Measurements from ENCODE around the gene MAGI1. TPM values are rescaled to one million over a fixed set of nuclear protein-coding genes. Genes with fewer than 3 reads are reported as not detected.

Gene MAGI1
- total RNA-seq, 2 experiments from 2014 or later = 0.18 to 0.25 TPM

DNA sequence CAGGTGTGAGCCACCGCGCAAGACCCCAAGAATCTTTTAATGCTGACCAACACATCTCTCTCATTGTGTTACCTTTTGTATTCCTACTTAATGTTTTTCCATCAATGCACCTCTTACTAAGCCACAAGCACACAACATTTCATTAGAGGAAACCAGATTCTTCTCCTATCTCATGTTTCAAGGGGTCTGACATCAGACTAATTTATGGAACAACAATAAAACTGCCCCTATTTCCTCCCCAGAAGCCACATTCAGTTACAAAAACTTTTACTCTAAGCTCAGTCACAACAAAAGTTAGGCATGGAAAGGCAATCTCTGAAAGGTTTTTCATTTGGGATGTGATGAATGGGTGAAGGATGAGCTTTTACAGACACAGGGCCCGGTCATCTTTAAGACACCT lies 251.8 kb downstream of the MAGI1 start:
- H3K36me3 Mint-ChIP-seq (ENCODE audit: low read depth) = no peaks in the 10 kb centered on the region
- ChIA-PET POLR2A (no interaction called here), CTCF (no interaction called here)
- H3K27me3 Mint-ChIP-seq = no peaks in the 10 kb centered on the region
- no peaks in the 10 kb centered on the region for H3K4me1 Mint-ChIP-seq
- H3K4me3 Mint-ChIP-seq = no peak overlapping the region
- no peak for DNase-seq
- no peak overlapping the region for H3K27ac Mint-ChIP-seq
- no peaks in the 10 kb centered on the region for H3K9me3 Mint-ChIP-seq

DNA sequence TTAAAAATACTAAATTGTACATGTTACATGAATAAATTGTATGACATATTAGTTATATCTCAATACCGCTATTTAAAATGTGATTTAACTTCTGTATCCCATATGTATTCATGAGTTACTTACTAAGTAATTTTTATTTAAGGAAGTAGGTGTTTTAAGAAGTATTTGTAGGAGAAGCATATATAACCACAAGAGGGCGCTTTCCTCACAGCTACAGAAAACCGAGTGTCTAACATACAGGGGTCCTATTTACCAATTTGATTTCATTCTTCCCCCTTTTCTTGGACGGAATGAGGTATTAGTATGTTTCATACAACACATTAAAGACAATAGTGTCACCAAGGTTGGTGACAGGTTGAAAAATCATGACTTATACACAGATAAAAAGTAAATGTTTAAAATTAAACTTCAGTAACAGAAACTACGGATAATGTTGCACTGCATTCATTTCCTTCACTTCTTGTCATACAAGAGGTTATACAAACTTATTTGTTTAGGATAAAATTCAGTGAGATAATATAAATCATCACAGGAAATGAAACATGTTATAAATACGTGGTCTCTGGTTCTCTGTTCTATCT lies 253.6 kb downstream of the MAGI1 start:
- ChIA-PET CTCF (no interaction called here), POLR2A (no interaction called here)
- no peak overlapping the region for H3K4me3 Mint-ChIP-seq
- DNase-seq = no peak
- no peaks in the 10 kb centered on the region for H3K4me1 Mint-ChIP-seq
- H3K36me3 Mint-ChIP-seq (ENCODE audit: low read depth) = no peaks in the 10 kb centered on the region
- H3K27me3 Mint-ChIP-seq = no peaks in the 10 kb centered on the region
- H3K9me3 Mint-ChIP-seq = no peaks in the 10 kb centered on the region
- H3K27ac Mint-ChIP-seq = no peak overlapping the region

DNA sequence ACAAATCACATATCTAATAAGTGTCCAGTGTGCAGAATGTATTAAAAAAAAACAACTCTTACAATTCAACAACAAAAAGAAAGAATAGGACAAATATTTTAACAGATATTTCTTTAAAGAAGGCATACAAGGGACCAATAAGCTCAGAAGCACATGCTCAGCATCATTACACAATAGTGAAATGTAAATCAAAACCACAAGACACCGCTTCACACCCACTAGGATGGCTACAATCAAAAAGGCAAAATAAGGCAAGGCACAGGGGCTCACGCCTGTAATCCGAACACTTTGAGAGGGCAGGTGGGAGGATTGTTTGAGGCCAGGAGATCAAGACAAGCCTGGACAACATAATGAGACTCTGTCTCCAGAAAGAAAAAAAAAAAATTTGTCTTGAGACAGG lies 255.6 kb downstream of the MAGI1 start:
- DNase-seq = no peak
- Mint-ChIP-seq H3K27me3 (no peaks in the 10 kb centered on the region), H3K4me3 (no peak overlapping the region), H3K9me3 (no peaks in the 10 kb centered on the region), H3K36me3 (ENCODE audit: low read depth) (no peaks in the 10 kb centered on the region), H3K27ac (no peak overlapping the region), H3K4me1 (no peaks in the 10 kb centered on the region)
- ChIA-PET CTCF (interaction anchor here (0.6 to 0.8 kb wide), 2 partner anchors 113 to 1039 kb away, joined by 3 to 5 read pairs; no protein-coding TSS in a partner anchor), POLR2A (no interaction called here)

DNA sequence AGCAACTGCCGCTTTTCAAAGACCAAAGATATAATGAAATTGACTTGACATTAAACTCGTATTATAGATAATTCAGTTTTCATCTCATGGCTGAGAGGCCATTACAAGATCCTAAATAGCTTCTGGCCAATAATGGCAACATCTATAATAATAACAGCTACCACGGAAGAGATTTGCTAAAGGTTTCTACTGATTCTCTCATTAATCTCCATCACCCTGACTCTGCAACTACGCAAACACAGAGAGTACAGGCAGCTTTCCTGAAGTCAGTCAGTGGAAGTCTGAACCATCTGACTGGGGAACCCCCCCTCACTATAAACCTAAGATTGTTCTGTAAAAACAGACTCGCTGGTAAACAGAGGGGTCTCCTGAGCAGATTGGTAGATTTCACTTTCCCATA lies 257.1 kb downstream of the MAGI1 start:
- no peak overlapping the region for H3K27ac Mint-ChIP-seq
- no peaks in the 10 kb centered on the region for H3K9me3 Mint-ChIP-seq
- no peaks in the 10 kb centered on the region for H3K36me3 Mint-ChIP-seq (ENCODE audit: low read depth)
- ChIA-PET CTCF (no interaction called here), POLR2A (no interaction called here)
- peaks cover 2% of the 10 kb centered on the region for H3K27me3 Mint-ChIP-seq
- H3K4me1 Mint-ChIP-seq = no peaks in the 10 kb centered on the region
- no peak overlapping the region for H3K4me3 Mint-ChIP-seq
- DNase-seq = no peak

DNA sequence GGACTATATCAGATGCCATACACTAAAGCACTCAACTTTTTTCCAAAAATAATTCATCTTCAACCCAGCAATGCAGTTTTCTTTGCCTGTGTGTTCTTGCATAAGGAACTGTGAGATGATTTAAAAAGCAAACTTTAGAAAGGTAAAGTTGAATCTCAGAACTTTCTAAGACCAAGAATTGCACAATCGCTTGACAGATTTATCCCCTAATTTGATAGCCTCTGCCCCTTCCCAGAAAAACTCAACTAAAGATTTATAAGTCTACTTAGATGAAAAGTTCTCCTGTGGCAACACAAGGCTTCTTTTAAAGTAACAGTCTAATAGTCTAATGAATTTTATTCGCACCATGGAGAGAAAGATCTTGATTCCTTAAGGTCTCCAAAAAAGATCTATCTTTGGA lies 259.3 kb downstream of the MAGI1 start:
- no peak for DNase-seq
- H3K4me3 Mint-ChIP-seq = no peak overlapping the region
- H3K9me3 Mint-ChIP-seq = no peaks in the 10 kb centered on the region
- peaks cover 3% of the 10 kb centered on the region for H3K27me3 Mint-ChIP-seq
- CTCF ChIA-PET = no interaction called here
- POLR2A ChIA-PET = no interaction called here
- no peaks in the 10 kb centered on the region for H3K4me1 Mint-ChIP-seq
- no peak overlapping the region for H3K27ac Mint-ChIP-seq
- H3K36me3 Mint-ChIP-seq (ENCODE audit: low read depth) = no peaks in the 10 kb centered on the region

DNA sequence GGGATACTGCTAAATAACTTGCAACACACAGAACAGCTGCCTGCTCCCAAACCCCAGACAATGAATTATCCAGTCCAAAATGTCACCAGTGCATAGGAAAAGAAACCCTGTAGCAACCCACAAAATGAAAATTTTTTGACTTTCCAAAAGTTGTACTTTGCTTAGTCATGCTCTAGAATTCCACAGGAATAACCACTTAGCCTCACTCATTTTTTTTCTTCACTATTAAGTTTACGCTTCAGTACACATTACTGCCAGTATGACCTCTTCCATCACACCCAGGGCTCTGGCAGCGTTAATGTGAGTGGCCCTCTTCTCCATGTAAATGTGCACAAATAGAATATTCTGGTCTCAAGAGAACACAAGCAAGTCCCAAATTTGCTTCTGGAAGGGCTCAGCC lies 259.8 kb downstream of the MAGI1 start:
- CTCF ChIA-PET = no interaction called here
- no peaks in the 10 kb centered on the region for H3K36me3 Mint-ChIP-seq (ENCODE audit: low read depth)
- H3K4me3 Mint-ChIP-seq = no peak overlapping the region
- no peaks in the 10 kb centered on the region for H3K9me3 Mint-ChIP-seq
- H3K27me3 Mint-ChIP-seq = peaks cover 3% of the 10 kb centered on the region
- no peaks in the 10 kb centered on the region for H3K4me1 Mint-ChIP-seq
- no peak for DNase-seq
- no peak overlapping the region for H3K27ac Mint-ChIP-seq
- POLR2A ChIA-PET = no interaction called here

DNA sequence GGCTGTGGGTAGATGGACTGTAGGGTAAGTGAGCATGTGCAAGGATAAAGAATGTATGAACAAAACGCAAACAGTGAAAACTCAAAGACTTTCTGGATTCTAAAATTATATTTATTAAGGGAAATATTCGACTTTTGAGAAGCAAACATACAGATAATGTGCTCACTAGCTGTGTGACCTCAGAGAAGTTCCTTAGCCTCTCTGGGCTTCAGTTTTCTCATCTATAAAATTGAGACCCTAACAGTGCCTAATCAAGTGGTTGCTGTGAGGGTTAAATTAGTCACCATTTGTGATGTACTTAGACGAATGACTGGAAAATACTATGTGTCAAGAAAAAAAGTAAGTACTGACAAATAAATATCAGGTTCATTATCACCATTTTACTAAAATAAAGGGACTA lies 261.7 kb downstream of the MAGI1 start:
- ChIA-PET POLR2A (no interaction called here), CTCF (no interaction called here)
- H3K4me3 Mint-ChIP-seq = no peak overlapping the region
- DNase-seq = no peak
- H3K36me3 Mint-ChIP-seq (ENCODE audit: low read depth) = no peaks in the 10 kb centered on the region
- H3K27ac Mint-ChIP-seq = no peak overlapping the region
- no peaks in the 10 kb centered on the region for H3K4me1 Mint-ChIP-seq
- H3K27me3 Mint-ChIP-seq = peaks cover 3% of the 10 kb centered on the region
- no peaks in the 10 kb centered on the region for H3K9me3 Mint-ChIP-seq

DNA sequence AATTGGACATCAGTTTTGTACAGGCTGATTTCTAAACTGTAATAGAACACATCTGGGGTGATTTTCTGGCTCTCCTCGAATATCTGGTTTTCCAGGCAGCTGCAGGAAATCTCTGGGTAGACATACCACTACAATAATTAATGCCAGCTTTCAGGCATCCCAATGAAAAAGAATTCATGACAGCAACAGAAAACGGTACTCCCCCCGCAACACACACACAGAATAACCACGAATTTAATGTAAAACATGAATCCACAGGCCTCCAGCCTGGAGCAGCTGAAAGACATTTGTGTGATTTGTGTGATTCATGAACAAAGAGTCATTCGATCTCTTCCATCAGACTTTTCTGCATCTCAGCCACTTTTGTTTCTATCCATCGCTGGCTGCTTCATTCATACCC lies 262.2 kb downstream of the MAGI1 start:
- POLR2A ChIA-PET = no interaction called here
- Mint-ChIP-seq H3K4me1 (no peaks in the 10 kb centered on the region), H3K36me3 (ENCODE audit: low read depth) (no peaks in the 10 kb centered on the region), H3K27ac (no peak overlapping the region), H3K9me3 (no peaks in the 10 kb centered on the region), H3K4me3 (no peak overlapping the region), H3K27me3 (peaks cover 3% of the 10 kb centered on the region)
- no peak for DNase-seq
- CTCF ChIA-PET = no interaction called here

DNA sequence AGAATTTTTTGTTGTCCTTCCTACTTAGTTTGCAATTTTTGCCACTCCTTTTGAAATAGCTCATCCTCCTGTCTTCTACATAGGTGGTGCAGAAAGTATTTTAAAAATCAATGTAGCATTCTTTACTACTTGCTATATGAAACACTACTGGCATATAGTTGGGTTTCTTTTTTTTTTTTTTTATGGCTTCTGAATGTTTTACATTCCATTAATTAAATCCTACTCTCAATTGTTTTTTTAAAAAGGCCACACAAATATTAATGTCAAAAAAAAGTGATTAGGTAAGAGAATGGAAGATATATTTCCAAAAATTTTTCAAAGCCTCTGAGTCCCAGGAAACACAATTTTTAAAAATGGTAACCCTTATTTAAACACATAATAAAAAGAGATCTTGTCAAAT lies 262.6 kb downstream of the MAGI1 start:
- Mint-ChIP-seq H3K4me1 (no peaks in the 10 kb centered on the region), H3K27me3 (peaks cover 3% of the 10 kb centered on the region), H3K9me3 (no peaks in the 10 kb centered on the region), H3K36me3 (ENCODE audit: low read depth) (no peaks in the 10 kb centered on the region), H3K27ac (no peak overlapping the region), H3K4me3 (no peak overlapping the region)
- ChIA-PET POLR2A (no interaction called here), CTCF (no interaction called here)
- DNase-seq = no peak

DNA sequence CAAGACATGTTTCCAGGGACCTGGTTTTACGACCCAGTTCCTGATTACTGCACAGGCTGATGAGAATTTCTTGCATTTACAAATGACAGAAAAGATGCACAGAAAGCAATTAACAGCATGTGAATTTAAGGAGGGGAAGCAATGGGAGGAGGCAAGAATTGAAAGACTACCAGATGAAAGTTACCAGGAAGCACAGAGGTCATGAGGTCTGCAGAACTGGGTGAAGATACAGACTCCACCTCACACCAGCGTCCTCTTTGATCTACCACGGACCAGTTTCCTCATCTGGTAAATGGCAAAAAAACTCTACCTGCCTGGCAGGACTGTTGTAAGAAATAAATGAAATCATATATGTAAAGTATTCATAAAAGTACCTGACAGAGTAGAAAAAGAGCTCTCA lies 266.0 kb downstream of the MAGI1 start:
- no peak for DNase-seq
- Mint-ChIP-seq H3K27ac (no peak overlapping the region), H3K4me3 (no peak overlapping the region), H3K36me3 (ENCODE audit: low read depth) (no peaks in the 10 kb centered on the region), H3K9me3 (no peaks in the 10 kb centered on the region), H3K27me3 (peaks cover 3% of the 10 kb centered on the region), H3K4me1 (no peaks in the 10 kb centered on the region)
- ChIA-PET CTCF (no interaction called here), POLR2A (no interaction called here)

DNA sequence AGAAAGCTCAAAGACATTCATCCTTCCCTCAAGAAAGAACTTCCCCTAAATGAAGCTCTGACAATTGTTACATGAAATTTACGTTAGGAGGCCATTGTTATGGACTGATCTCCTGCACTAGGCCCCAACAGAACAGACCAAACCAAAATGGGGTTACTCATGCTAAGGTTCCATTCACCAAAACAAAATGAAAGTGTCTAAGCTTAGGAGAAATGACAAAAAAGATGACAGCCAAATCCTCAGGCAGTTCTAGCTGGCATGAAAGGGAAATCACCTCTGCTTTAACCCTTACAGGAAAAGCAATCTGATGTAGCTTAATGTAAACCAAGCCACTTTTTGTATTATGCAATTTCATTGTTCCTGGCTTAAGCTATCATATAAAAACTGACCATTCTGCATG lies 271.2 kb downstream of the MAGI1 start:
- DNase-seq = no peak
- H3K4me3 Mint-ChIP-seq = no peak overlapping the region
- ChIA-PET POLR2A (no interaction called here), CTCF (no interaction called here)
- no peaks in the 10 kb centered on the region for H3K4me1 Mint-ChIP-seq
- H3K36me3 Mint-ChIP-seq (ENCODE audit: low read depth) = no peaks in the 10 kb centered on the region
- H3K27me3 Mint-ChIP-seq = no peaks in the 10 kb centered on the region
- H3K27ac Mint-ChIP-seq = no peak overlapping the region
- H3K9me3 Mint-ChIP-seq = peaks cover 2% of the 10 kb centered on the region

DNA sequence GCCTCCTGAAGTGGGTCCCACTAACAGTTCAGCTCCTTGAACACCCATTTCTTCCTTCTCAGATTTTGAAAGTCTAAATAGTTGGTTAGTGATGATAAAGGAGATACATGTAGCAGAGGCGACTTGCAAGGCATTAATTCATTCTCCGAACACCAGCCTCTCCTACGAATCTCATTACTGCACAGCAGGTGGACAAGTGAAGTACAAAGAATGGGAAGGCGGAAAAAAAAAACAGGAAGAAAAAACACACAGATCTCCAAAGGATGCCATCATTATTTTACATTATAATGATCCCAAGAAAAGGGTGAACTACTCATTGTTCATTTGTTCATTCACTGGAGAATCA lies 276.5 kb downstream of the MAGI1 start:
- ChIA-PET POLR2A (no interaction called here), CTCF (no interaction called here)
- H3K4me1 Mint-ChIP-seq = no peaks in the 10 kb centered on the region
- DNase-seq = no peak
- H3K4me3 Mint-ChIP-seq = no peak overlapping the region
- H3K27me3 Mint-ChIP-seq = no peaks in the 10 kb centered on the region
- H3K36me3 Mint-ChIP-seq (ENCODE audit: low read depth) = no peaks in the 10 kb centered on the region
- no peak overlapping the region for H3K27ac Mint-ChIP-seq
- H3K9me3 Mint-ChIP-seq = peaks cover 2% of the 10 kb centered on the region

DNA sequence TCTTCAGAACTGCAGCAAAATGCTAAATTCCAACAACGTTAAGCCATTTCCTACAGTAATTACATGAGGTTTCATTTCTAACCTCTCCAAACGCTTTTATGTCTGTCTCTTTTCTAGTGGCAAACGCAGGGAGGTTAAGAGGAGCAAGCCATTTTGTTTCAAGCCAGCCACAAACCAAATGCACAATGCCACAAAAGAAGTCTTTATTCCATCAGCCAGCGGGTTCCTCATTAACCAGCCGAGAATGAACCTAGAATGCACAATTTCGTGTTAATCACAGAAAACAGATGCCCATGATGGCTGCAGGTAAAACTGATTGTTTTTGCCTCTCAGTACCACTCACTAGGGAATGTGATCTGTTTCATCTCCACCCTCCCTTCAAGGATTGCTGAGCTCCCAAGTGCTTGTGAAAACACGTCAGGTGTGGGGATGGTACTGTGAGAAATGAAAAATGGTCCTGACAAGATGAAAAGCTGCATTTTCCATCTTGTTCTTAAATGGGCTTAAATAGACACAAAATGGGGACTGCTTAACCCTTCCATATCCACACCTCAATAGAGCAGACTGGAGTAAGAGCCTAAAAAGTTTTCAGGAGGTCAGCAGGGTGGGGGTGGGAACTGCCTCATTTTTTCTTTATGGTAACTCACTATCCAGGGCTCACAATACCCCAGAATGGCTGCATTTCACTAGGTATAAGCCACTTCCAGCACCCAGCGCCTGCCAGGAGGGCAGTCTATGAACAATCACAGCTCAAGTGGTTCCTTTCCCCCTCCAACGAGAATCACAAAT lies 277.1 kb downstream of the MAGI1 start:
- no peaks in the 10 kb centered on the region for H3K27me3 Mint-ChIP-seq
- no peak overlapping the region for H3K4me3 Mint-ChIP-seq
- H3K36me3 Mint-ChIP-seq (ENCODE audit: low read depth) = no peaks in the 10 kb centered on the region
- CTCF ChIA-PET = no interaction called here
- POLR2A ChIA-PET = no interaction called here
- no peak overlapping the region for H3K27ac Mint-ChIP-seq
- no peaks in the 10 kb centered on the region for H3K9me3 Mint-ChIP-seq
- no peaks in the 10 kb centered on the region for H3K4me1 Mint-ChIP-seq
- no peak for DNase-seq

DNA sequence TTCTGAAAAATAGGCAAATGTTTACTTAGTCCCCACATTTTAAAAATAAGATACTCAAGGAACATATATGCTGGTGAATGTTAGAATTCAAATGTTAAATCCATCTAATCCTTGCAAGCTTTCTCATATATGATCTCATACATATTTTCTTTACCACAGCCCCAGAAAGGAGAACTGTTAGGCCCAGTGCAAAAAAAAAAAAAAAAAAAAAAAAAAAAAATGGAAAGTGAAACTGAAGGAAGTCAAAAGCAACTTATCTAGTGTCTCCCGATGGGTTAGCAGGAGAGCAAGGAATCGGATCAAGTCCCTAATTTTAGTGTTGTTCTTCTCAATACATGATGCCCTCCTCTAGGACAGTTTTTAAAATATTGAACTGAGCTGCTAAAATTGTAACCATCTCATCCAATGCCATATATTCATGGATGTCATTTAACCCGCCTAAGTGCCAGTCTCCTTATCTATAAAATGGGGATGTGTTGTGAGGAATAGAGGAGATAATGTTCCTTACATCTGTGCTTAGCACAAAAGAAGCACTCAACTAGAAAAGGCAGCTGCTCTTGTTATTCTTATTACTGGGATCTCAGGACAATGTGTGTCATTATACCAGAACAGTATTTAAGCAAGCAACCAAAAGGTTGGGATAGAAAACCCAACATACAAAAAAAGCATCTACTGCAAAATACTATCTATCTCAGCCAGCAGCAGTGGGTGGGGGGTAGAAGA lies 279.7 kb downstream of the MAGI1 start:
- H3K9me3 Mint-ChIP-seq = no peaks in the 10 kb centered on the region
- no peaks in the 10 kb centered on the region for H3K36me3 Mint-ChIP-seq (ENCODE audit: low read depth)
- ChIA-PET POLR2A (no interaction called here), CTCF (interaction anchor here (0.7 kb wide), 1 partner anchor 1236 kb away, joined by 4 read pairs; no protein-coding TSS in a partner anchor)
- no peaks in the 10 kb centered on the region for H3K4me1 Mint-ChIP-seq
- DNase-seq = no peak
- H3K27me3 Mint-ChIP-seq = no peaks in the 10 kb centered on the region
- H3K4me3 Mint-ChIP-seq = no peak overlapping the region
- no peak overlapping the region for H3K27ac Mint-ChIP-seq

Measured in activated CD4-positive, alpha-beta memory T cell treated with anti-CD3 and anti-CD28 coated beads, Interleukin-2, amount 10 ng/mL, durations not matched to agents 7 days and 5 days (primary cell).